PFSK-1 (cell line): ENCODE results near the gene RSF1.

Source experiments
- FOXP2 ChIP-seq: optimal IDR thresholded peaks from 2 replicates; pipeline ENCODE3; 2011; ENCODE audit warnings: borderline replicate concordance, control low read depth, inconsistent platforms; ENCODE audit not compliant: insufficient read depth; ENCODE audit errors: extremely low read length, extremely low read depth
- POLR2AphosphoS5 ChIP-seq: IDR thresholded peaks from 2 replicates; pipeline ENCODE4 v1.6.1; 2012; ENCODE audit warnings: low read depth, mild to moderate bottlenecking, control low read depth, low read length, moderate library complexity
- SIN3A ChIP-seq: IDR thresholded peaks from 2 replicates; pipeline ENCODE4 v1.6.1; 2012; ENCODE audit warnings: mild to moderate bottlenecking, low read length, moderate library complexity, borderline replicate concordance; ENCODE audit not compliant: insufficient read depth
- TAF1 ChIP-seq: IDR thresholded peaks from 2 replicates; pipeline ENCODE4 v1.6.1; 2012; ENCODE audit warnings: low read length, control low read depth, borderline replicate concordance; ENCODE audit not compliant: insufficient read depth
- TF ChIP-seq, protein P1 (sequence below), 2 experiments: IDR thresholded peaks; 2 replicates each; pipeline versions ENCODE4 v1.6.1 to v1.8.0; 2011 to 2012; ENCODE audit warnings: low read depth in 2 of 2, low read length in 2 of 2, control low read depth in 1 of 2, inconsistent platforms in 1 of 2, mild to moderate bottlenecking in 1 of 2, moderate library complexity in 1 of 2; ENCODE audit not compliant: insufficient read depth in 1 of 2

The RSF1 gene

GRCh38 chr11:77789061-77789730, 31.3 kb downstream of the RSF1 start:
- no peak for TF ChIP-seq POLR2AphosphoS5
- no peak for TF ChIP-seq SIN3A
- TF ChIP-seq TAF1: no peak
- no peak for TF ChIP-seq FOXP2
- TF ChIP-seq, protein P1, sequence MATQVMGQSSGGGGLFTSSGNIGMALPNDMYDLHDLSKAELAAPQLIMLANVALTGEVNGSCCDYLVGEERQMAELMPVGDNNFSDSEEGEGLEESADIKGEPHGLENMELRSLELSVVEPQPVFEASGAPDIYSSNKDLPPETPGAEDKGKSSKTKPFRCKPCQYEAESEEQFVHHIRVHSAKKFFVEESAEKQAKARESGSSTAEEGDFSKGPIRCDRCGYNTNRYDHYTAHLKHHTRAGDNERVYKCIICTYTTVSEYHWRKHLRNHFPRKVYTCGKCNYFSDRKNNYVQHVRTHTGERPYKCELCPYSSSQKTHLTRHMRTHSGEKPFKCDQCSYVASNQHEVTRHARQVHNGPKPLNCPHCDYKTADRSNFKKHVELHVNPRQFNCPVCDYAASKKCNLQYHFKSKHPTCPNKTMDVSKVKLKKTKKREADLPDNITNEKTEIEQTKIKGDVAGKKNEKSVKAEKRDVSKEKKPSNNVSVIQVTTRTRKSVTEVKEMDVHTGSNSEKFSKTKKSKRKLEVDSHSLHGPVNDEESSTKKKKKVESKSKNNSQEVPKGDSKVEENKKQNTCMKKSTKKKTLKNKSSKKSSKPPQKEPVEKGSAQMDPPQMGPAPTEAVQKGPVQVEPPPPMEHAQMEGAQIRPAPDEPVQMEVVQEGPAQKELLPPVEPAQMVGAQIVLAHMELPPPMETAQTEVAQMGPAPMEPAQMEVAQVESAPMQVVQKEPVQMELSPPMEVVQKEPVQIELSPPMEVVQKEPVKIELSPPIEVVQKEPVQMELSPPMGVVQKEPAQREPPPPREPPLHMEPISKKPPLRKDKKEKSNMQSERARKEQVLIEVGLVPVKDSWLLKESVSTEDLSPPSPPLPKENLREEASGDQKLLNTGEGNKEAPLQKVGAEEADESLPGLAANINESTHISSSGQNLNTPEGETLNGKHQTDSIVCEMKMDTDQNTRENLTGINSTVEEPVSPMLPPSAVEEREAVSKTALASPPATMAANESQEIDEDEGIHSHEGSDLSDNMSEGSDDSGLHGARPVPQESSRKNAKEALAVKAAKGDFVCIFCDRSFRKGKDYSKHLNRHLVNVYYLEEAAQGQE (IDR thresholded peaks at IDR 0.05; ENCODE audit: insufficient read depth in 1 of 2, low read depth in 2 of 2, low read length in 2 of 2): no peak

GRCh38 chr11:77784572-77784971, 36.0 kb downstream of the RSF1 start:
- TF ChIP-seq FOXP2 (no peak), TAF1 (no peak), SIN3A (no peak), POLR2AphosphoS5 (no peak)
- TF ChIP-seq, protein P1 (IDR thresholded peaks at IDR 0.05; ENCODE audit: insufficient read depth in 1 of 2, low read depth in 2 of 2, low read length in 2 of 2): no peak

DNA sequence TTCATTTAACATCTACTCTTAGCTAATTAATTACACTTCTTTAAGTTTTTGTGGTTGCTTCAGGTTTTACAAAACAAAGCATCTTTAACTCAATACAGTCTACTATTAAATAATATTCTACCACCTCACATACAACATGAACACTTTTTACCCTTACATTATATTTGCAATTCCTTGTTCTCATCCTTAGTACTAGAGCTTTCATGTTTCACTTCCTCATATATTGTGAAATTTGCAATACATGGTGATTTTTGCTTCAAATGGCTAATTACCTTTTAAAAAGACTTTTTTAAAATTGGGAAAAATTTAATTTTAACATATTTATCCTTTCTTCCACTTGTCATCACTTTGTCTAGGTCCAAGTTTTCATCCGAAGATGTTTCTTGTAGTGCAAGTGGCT, 37.5 kb downstream of the RSF1 start:
- TF ChIP-seq SIN3A (no peak), POLR2AphosphoS5 (no peak), FOXP2 (no peak)

- no peak for TF ChIP-seq SIN3A
- no peak for TF ChIP-seq POLR2AphosphoS5
- TF ChIP-seq, protein P1 (IDR thresholded peaks at IDR 0.05; ENCODE audit: insufficient read depth in 1 of 2, low read depth in 2 of 2, low read length in 2 of 2): peak; percentile 86 to 95
Observed at GRCh38 chr11:77779935-77780334, 40.6 kb downstream of the RSF1 start.

DNA sequence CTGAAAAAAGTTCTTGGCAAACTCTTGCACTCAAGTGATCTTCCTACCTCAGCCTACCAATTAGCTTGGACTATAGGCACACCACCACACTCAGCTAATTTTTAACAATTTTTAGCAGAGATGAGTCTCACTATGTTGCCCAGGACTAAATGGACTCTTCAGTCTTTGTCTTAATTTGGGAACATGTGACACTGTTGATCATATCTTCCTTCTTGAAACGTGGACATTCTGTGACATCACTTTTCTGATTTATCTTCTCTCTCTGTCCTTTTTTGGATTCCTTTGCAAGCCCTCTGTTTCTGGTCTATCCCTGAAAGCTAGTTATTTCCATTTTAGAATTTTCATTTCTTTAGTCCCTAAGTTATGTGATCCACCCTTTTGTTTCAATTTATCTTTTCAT, 42.0 kb downstream of the RSF1 start:
- TF ChIP-seq TAF1: no peak

DNA sequence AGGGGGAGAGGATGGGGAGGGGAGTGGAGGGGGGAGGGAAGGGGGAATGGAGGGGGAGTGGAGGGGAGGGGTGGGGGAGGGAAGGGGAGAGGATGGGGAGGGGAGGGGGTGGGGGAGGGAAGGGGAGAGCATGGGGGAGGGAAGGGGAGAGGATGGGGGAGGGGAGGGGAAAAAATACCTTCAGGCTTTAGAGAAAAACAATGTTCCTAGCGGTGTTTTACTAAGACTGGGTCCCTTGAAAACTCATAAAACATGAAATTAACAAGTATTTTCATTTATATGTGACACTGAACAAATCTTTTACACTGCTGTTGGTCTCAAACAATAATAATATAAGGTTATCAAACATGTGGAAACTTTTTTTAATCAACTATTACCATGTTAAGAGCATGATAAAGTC, 42.4 kb downstream of the RSF1 start:
- TF ChIP-seq, protein P1 (IDR thresholded peaks at IDR 0.05; ENCODE audit: insufficient read depth in 1 of 2, low read depth in 2 of 2, low read length in 2 of 2): no peak
- TF ChIP-seq TAF1 (no peak), FOXP2 (no peak), SIN3A (no peak), POLR2AphosphoS5 (no peak)
